Measurements from ENCODE around the gene ZACN. TPM values are rescaled to one million over a fixed set of nuclear protein-coding genes. Genes with fewer than 3 reads are reported as not detected.
"Not testable (repeated sequence)": the region's sequence is repeated elsewhere in the genome, so short reads cannot be mapped to it uniquely, and the experiment has no call there.

ZACN gene
- polyA plus RNA-seq, 6 donors from 2014 or later, result 0.70 to 1.6 (median 1.1) TPM; not detected in 2

GRCh38 chr17:76048025-76048605 is 30.9 kb upstream of the ZACN start:
- DNase-seq (no peak), ATAC-seq (ENCODE audit: low read depth in 2 of 2) (no peak)
- H3K27me3 Mint-ChIP-seq, result no peaks in the 10 kb centered on the region
- peaks cover 0 to 13% (median 4%) of the 10 kb centered on the region in 3 donors for H3K4me1 Mint-ChIP-seq
- H3K4me3 Mint-ChIP-seq, result no peak overlapping the region
- H3K27ac Mint-ChIP-seq, result peak overlapping the region in 3 of 6 donors; percentile 8 to 87 (median 16)
- peaks cover 32 to 37% of the 10 kb centered on the region in 2 donors for H3K36me3 Mint-ChIP-seq
- H3K9me3 Mint-ChIP-seq, result no peaks in the 10 kb centered on the region

GRCh38 chr17:76048711-76049110 is 30.3 kb upstream of the ZACN start:
- peaks cover 32 to 34% of the 10 kb centered on the region in 2 donors for H3K36me3 Mint-ChIP-seq
- ATAC-seq (ENCODE audit: low read depth in 2 of 2) (no peak), DNase-seq (no peak)

GRCh38 chr17:76049239-76049638 is 29.7 kb upstream of the ZACN start:
- ATAC-seq (ENCODE audit: low read depth in 2 of 2) (no peak), DNase-seq (no peak)
- Mint-ChIP-seq H3K4me1 (peaks cover 0 to 13% (median 9%) of the 10 kb centered on the region in 3 donors), H3K27me3 (no peaks in the 10 kb centered on the region), H3K4me3 (no peak overlapping the region), H3K36me3 (peaks cover 29 to 32% of the 10 kb centered on the region in 2 donors), H3K9me3 (no peaks in the 10 kb centered on the region), H3K27ac (peak overlapping the region in 1 of 6 donors; percentile 38)

More at GRCh38 chr17:76048711-76049110, 30.3 kb upstream of the ZACN start:
- Mint-ChIP-seq H3K4me3 (no peak overlapping the region), H3K27me3 (no peaks in the 10 kb centered on the region), H3K9me3 (no peaks in the 10 kb centered on the region), H3K4me1 (peaks cover 0 to 13% (median 4%) of the 10 kb centered on the region in 3 donors), H3K27ac (peak overlapping the region in 1 of 6 donors; percentile 38)

- DNase-seq (no peak), ATAC-seq (ENCODE audit: low read depth in 2 of 2) (no peak)
- H3K4me3 Mint-ChIP-seq, result no peak overlapping the region
- H3K27ac Mint-ChIP-seq, result peak overlapping the region in 1 of 6 donors; percentile 24
- no peaks in the 10 kb centered on the region for H3K9me3 Mint-ChIP-seq
- H3K4me1 Mint-ChIP-seq, result peaks cover 0 to 13% (median 9%) of the 10 kb centered on the region in 3 donors
- no peaks in the 10 kb centered on the region for H3K27me3 Mint-ChIP-seq
- H3K36me3 Mint-ChIP-seq, result peaks cover 26 to 32% of the 10 kb centered on the region in 2 donors
These were observed 29.0 kb upstream of the ZACN start for GRCh38 chr17:76049836-76050537.

GRCh38 chr17:76050538-76051467 is 28.2 kb upstream of the ZACN start:
- H3K9me3 Mint-ChIP-seq, result no peaks in the 10 kb centered on the region
- no peak for ATAC-seq (ENCODE audit: low read depth in 2 of 2)
- H3K4me1 Mint-ChIP-seq, result peaks cover 0 to 13% (median 9%) of the 10 kb centered on the region in 3 donors
- no peaks in the 10 kb centered on the region for H3K27me3 Mint-ChIP-seq
- peaks cover 22 to 33% of the 10 kb centered on the region in 2 donors for H3K36me3 Mint-ChIP-seq
- no peak for DNase-seq
- peak overlapping the region in 1 of 6 donors; percentile 53 for H3K27ac Mint-ChIP-seq
- no peak overlapping the region for H3K4me3 Mint-ChIP-seq

- H3K4me3 Mint-ChIP-seq, result no peak overlapping the region
- H3K36me3 Mint-ChIP-seq, result peaks cover 22 to 40% of the 10 kb centered on the region in 2 donors
- no peaks in the 10 kb centered on the region for H3K27me3 Mint-ChIP-seq
- ATAC-seq (ENCODE audit: low read depth in 2 of 2) (no peak), DNase-seq (no peak)
- H3K4me1 Mint-ChIP-seq, result peaks cover 5 to 13% (median 9%) of the 10 kb centered on the region in 3 donors
- peak overlapping the region in 2 of 6 donors; percentile 31 to 44 for H3K27ac Mint-ChIP-seq
- H3K9me3 Mint-ChIP-seq, result no peaks in the 10 kb centered on the region
These were observed 27.4 kb upstream of the ZACN start for GRCh38 chr17:76051561-76051960.

- no peak for ATAC-seq (ENCODE audit: low read depth in 2 of 2)
- Mint-ChIP-seq H3K27me3 (no peaks in the 10 kb centered on the region), H3K4me3 (peak overlapping the region in 1 of 8 donors; percentile 29), H3K36me3 (peaks cover 21 to 37% of the 10 kb centered on the region in 2 donors), H3K9me3 (no peaks in the 10 kb centered on the region), H3K27ac (peak overlapping the region in 1 of 6 donors; percentile 33), H3K4me1 (peaks cover 5 to 7% (median 5%) of the 10 kb centered on the region in 3 donors)
- DNase-seq, result no peak
These were observed 25.5 kb upstream of the ZACN start for GRCh38 chr17:76053246-76054111.

GRCh38 chr17:76054112-76054476 is 24.9 kb upstream of the ZACN start:
- Mint-ChIP-seq H3K9me3 (no peaks in the 10 kb centered on the region), H3K36me3 (peaks cover 20 to 31% of the 10 kb centered on the region in 2 donors), H3K27me3 (no peaks in the 10 kb centered on the region), H3K4me1 (peaks cover 5 to 6% (median 5%) of the 10 kb centered on the region in 3 donors), H3K27ac (no peak overlapping the region), H3K4me3 (no peak overlapping the region)
- DNase-seq (no peak), ATAC-seq (ENCODE audit: low read depth in 2 of 2) (no peak)

- no peaks in the 10 kb centered on the region for H3K27me3 Mint-ChIP-seq
- DNase-seq (no peak), ATAC-seq (ENCODE audit: low read depth in 2 of 2) (no peak)
- H3K4me3 Mint-ChIP-seq, result no peak overlapping the region
- peaks cover 14 to 20% of the 10 kb centered on the region in 2 donors for H3K36me3 Mint-ChIP-seq
- peaks cover 0 to 5% (median 5%) of the 10 kb centered on the region in 3 donors for H3K4me1 Mint-ChIP-seq
- H3K9me3 Mint-ChIP-seq, result no peaks in the 10 kb centered on the region
- no peak overlapping the region for H3K27ac Mint-ChIP-seq
These were observed 22.1 kb upstream of the ZACN start for GRCh38 chr17:76056882-76057281.

- H3K27me3 Mint-ChIP-seq; H3K9me3 Mint-ChIP-seq; H3K4me3 Mint-ChIP-seq; H3K4me1 Mint-ChIP-seq; DNase-seq; ATAC-seq (ENCODE audit: low read depth in 2 of 2); H3K27ac Mint-ChIP-seq: not testable (repeated sequence)
- H3K36me3 Mint-ChIP-seq, result peaks cover 14 to 20% of the 10 kb centered on the region in 2 donors
These were observed 20.7 kb upstream of the ZACN start for GRCh38 chr17:76058264-76058663.

GRCh38 chr17:76063875-76064546 is 15.0 kb upstream of the ZACN start:
- peaks cover 10 to 19% of the 10 kb centered on the region in 2 donors for H3K36me3 Mint-ChIP-seq
- no peaks in the 10 kb centered on the region for H3K27me3 Mint-ChIP-seq
- H3K4me3 Mint-ChIP-seq, result no peak overlapping the region
- ATAC-seq (ENCODE audit: low read depth in 2 of 2) (peak in 1 of 2 donors; percentile 45), DNase-seq (no peak)
- no peaks in the 10 kb centered on the region for H3K9me3 Mint-ChIP-seq
- peaks cover 6 to 14% (median 6%) of the 10 kb centered on the region in 3 donors for H3K4me1 Mint-ChIP-seq
- H3K27ac Mint-ChIP-seq, result peak overlapping the region in 3 of 6 donors; percentile 29 to 95 (median 72)

- Mint-ChIP-seq H3K4me1 (peaks cover 9 to 24% (median 16%) of the 10 kb centered on the region in 3 donors), H3K9me3 (no peaks in the 10 kb centered on the region), H3K36me3 (peaks cover 10 to 12% of the 10 kb centered on the region in 2 donors), H3K27ac (peak overlapping the region in 1 of 6 donors; percentile 7), H3K27me3 (no peaks in the 10 kb centered on the region), H3K4me3 (no peak overlapping the region)
- ATAC-seq (ENCODE audit: low read depth in 2 of 2) (no peak), DNase-seq (no peak)
These were observed 13.2 kb upstream of the ZACN start for GRCh38 chr17:76065775-76066174.
